Hepatocyte (in vitro differentiated cells): Measurements from ENCODE around the gene PID1.

ENCODE experiments used
- EZH2 ChIP-seq: fragments of 200-600 bp; sonication (generic); IDR thresholded peaks from 2 replicates; pipeline ENCODE4 v1.6.1; 2016; ENCODE audit warnings: antibody characterized with exemption, mild to moderate bottlenecking, borderline replicate concordance
- TF ChIP-seq, protein P1 (sequence below): fragments of 200-600 bp; sonication (generic); IDR thresholded peaks from 2 replicates; pipeline ENCODE4 v1.5.1; 2016; ENCODE audit warnings: antibody characterized with exemption, mild to moderate bottlenecking; ENCODE audit not compliant: poor library complexity

DNA sequence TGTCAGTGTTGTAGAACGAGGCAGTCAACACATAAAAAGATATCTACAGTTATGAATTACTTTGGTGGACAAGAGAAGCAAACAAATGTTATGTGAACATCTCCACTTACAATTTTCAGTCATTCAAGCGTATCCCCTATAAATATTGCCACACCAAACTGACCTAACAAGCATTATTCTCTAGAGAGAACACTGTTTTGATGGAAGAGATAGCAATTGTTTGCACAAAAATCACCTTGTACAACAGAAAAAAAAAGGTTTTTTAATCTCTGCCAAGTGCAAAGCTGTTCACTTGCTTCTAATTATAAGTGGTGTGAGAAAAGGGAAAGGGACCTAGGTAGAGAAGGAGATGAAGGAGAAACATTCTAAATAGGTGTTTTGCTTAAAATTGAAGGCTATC, 33.8 kb downstream of the PID1 start:
- TF ChIP-seq, protein P1, sequence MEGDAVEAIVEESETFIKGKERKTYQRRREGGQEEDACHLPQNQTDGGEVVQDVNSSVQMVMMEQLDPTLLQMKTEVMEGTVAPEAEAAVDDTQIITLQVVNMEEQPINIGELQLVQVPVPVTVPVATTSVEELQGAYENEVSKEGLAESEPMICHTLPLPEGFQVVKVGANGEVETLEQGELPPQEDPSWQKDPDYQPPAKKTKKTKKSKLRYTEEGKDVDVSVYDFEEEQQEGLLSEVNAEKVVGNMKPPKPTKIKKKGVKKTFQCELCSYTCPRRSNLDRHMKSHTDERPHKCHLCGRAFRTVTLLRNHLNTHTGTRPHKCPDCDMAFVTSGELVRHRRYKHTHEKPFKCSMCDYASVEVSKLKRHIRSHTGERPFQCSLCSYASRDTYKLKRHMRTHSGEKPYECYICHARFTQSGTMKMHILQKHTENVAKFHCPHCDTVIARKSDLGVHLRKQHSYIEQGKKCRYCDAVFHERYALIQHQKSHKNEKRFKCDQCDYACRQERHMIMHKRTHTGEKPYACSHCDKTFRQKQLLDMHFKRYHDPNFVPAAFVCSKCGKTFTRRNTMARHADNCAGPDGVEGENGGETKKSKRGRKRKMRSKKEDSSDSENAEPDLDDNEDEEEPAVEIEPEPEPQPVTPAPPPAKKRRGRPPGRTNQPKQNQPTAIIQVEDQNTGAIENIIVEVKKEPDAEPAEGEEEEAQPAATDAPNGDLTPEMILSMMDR, result no peak
- no peak for TF ChIP-seq EZH2
